ENCODE data around the gene NRK.

NRK gene

GRCh38 chrX:105882581-105883275 lies 60.4 kb downstream of the NRK start:
- DNase-seq (ENCODE audit: extremely low read depth, low read depth), result no peak
- TF ChIP-seq CTCF (IDR thresholded peaks at IDR 0.05; ENCODE audit: low read depth, low read length), result no peak

GRCh38 chrX:105894721-105895120 lies 72.4 kb downstream of the NRK start:
- TF ChIP-seq CTCF (IDR thresholded peaks at IDR 0.05; ENCODE audit: low read depth, low read length), result no peak

GRCh38 chrX:105909576-105909975 lies 87.2 kb downstream of the NRK start:
- DNase-seq (ENCODE audit: extremely low read depth, low read depth), result no peak
- no peak for TF ChIP-seq CTCF (IDR thresholded peaks at IDR 0.05; ENCODE audit: low read depth, low read length)

More at GRCh38 chrX:105894721-105895120, 72.4 kb downstream of the NRK start:
- DNase-seq (ENCODE audit: extremely low read depth, low read depth), result no peak

GRCh38 chrX:105910563-105911105 lies 88.3 kb downstream of the NRK start:
- TF ChIP-seq CTCF (IDR thresholded peaks at IDR 0.05; ENCODE audit: low read depth, low read length), result no peak
- DNase-seq (ENCODE audit: extremely low read depth, low read depth), result no peak

- DNase-seq (ENCODE audit: extremely low read depth, low read depth), result no peak
- no peak for TF ChIP-seq CTCF (IDR thresholded peaks at IDR 0.05; ENCODE audit: low read depth, low read length)
Observed at GRCh38 chrX:105945266-105945665, 122.9 kb downstream of the NRK start.

GRCh38 chrX:105969487-105969886 lies 147.1 kb downstream of the NRK start:
- DNase-seq (ENCODE audit: extremely low read depth, low read depth), result no peak
- TF ChIP-seq CTCF (IDR thresholded peaks at IDR 0.05; ENCODE audit: low read depth, low read length), result no peak

- no peak for DNase-seq (ENCODE audit: extremely low read depth, low read depth)
- TF ChIP-seq CTCF (IDR thresholded peaks at IDR 0.05; ENCODE audit: low read depth, low read length), result no peak
Observed at GRCh38 chrX:105972690-105973386, 150.5 kb downstream of the NRK start.

All from AG09319 (cell line).